ENCODE measurements around the gene ANGPTL1.

DNA sequence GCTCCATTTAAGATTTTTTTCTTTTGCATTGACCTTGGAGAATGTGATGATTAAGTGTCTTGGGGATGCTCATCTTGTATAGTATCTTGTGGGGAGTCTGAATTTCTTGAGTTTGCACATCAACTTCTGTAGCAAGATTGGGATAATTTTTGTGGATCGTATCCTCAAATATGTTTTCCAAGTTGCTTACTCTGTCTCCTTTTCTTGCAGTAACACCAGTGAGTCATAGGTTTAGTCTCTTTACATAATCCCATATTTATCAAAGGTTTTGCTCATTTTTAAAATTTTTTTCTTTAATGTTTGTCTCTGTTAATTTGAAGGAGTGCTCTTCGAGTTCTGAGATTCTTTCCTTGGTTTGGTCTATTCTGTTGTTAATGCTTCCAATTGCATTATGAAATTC lies 41.7 kb upstream of the ANGPTL1 start:
- TF ChIP-seq, protein P1, sequence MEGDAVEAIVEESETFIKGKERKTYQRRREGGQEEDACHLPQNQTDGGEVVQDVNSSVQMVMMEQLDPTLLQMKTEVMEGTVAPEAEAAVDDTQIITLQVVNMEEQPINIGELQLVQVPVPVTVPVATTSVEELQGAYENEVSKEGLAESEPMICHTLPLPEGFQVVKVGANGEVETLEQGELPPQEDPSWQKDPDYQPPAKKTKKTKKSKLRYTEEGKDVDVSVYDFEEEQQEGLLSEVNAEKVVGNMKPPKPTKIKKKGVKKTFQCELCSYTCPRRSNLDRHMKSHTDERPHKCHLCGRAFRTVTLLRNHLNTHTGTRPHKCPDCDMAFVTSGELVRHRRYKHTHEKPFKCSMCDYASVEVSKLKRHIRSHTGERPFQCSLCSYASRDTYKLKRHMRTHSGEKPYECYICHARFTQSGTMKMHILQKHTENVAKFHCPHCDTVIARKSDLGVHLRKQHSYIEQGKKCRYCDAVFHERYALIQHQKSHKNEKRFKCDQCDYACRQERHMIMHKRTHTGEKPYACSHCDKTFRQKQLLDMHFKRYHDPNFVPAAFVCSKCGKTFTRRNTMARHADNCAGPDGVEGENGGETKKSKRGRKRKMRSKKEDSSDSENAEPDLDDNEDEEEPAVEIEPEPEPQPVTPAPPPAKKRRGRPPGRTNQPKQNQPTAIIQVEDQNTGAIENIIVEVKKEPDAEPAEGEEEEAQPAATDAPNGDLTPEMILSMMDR (conservative IDR thresholded peaks at IDR 0.05; ENCODE audit: low read length) = no peak
- TF ChIP-seq EZH2phosphoT487 (IDR thresholded peaks at IDR 0.05; ENCODE audit: borderline replicate concordance, low read depth, low read length) = no peak
